T-cell (primary cell): ENCODE results near the gene SIRT7. TPM values are rescaled to one million over a fixed set of nuclear protein-coding genes. Genes with fewer than 3 reads are reported as not detected.

Experiments used
- ATAC-seq, 4 experiments: fragments of 200-7000 bp in 3 of 4; fragments of 150-1000 bp in 1 of 4; cut with Tn5 transposase; replicated peaks in 1 of 4; 1 replicate in 3 of 4; 2 replicates in 1 of 4; pipeline ENCODE4 v1.10.0; 2021; ENCODE audit warnings: moderate library complexity in 3 of 4, mild to moderate bottlenecking in 2 of 4, moderate number of reproducible peaks in 1 of 4
- CTCF ChIA-PET, 2 donors: fragments of 300-600 bp; sonication (Branson Sonifier 250); formaldehyde crosslinking; loops; one replicate each; lab custom pipeline; 2022; ENCODE audit warnings: antibody characterized with exemption in 2 of 2; lab: Charles Lee
- POLR2A ChIA-PET, 2 donors: fragments of 300-600 bp; sonication (Branson Sonifier 250); formaldehyde crosslinking; loops; one replicate each; lab custom pipeline; 2022; ENCODE audit warnings: antibody characterized with exemption in 2 of 2; lab: Charles Lee
- DNase-seq, 35 experiments: peaks; one replicate each; pipeline versions ENCODE4 v3.0.0 to v3.0.0-alpha.2; 2013 to 2023
- H3K27ac ChIP-seq: one replicate; pipeline ENCODE4 v1.5.1; 2013; ENCODE audit warnings: low read length
- H3K27me3 ChIP-seq, 2 experiments: replicated peaks in 1 of 2; 1 replicate in 1 of 2; 2 replicates in 1 of 2; pipeline versions ENCODE4 v1.6.1 to v1.7.0; 2013; ENCODE audit warnings: low read length in 1 of 2, mixed read lengths in 1 of 2; ENCODE audit not compliant: control insufficient read depth in 2 of 2, insufficient read depth in 2 of 2; ENCODE audit errors: extremely low read depth in 1 of 2
- H3K36me3 ChIP-seq, 2 donors: 1 replicate in 1 of 2; 2 replicates in 1 of 2; pipeline versions ENCODE4 v1.6.1 to v1.7.0; 2013; ENCODE audit warnings: low read length in 1 of 2; ENCODE audit not compliant: control insufficient read depth in 2 of 2, insufficient read depth in 1 of 2; ENCODE audit errors: extremely low read depth in 1 of 2
- H3K4me1 ChIP-seq, 2 experiments: 1 replicate in 1 of 2; 2 replicates in 1 of 2; pipeline versions ENCODE4 v1.6.1 to v1.7.0; 2013; ENCODE audit warnings: low read length in 2 of 2, mixed read lengths in 1 of 2; ENCODE audit not compliant: insufficient read depth in 2 of 2, control insufficient read depth in 1 of 2; ENCODE audit errors: extremely low read depth in 1 of 2
- H3K4me3 ChIP-seq, 2 donors: 1 replicate in 1 of 2; 2 replicates in 1 of 2; pipeline versions ENCODE4 v1.5.1 to v1.7.0; 2013; ENCODE audit warnings: mild to moderate bottlenecking in 2 of 2, low read length in 1 of 2, moderate library complexity in 1 of 2; ENCODE audit not compliant: control insufficient read depth in 1 of 2; ENCODE audit errors: extremely low read depth in 1 of 2
- H3K9me3 ChIP-seq: 2 replicates; pipeline ENCODE4 v1.7.0; 2013
- H3K27ac Mint-ChIP-seq, 2 donors: one replicate each; pipeline ENCODE4 v1.8.0; 2020 to 2021; ENCODE audit warnings: mild to moderate bottlenecking in 2 of 2, mixed read lengths in 2 of 2
- H3K27me3 Mint-ChIP-seq, 2 donors: one replicate each; pipeline ENCODE4 v1.8.0; 2021 to 2022; ENCODE audit warnings: mixed read lengths in 2 of 2
- H3K36me3 Mint-ChIP-seq: one replicate; pipeline ENCODE4 v1.8.0; 2021; ENCODE audit warnings: mixed read lengths
- H3K4me1 Mint-ChIP-seq, 3 donors: one replicate each; pipeline ENCODE4 v1.8.0; 2020 to 2022; ENCODE audit warnings: mixed read lengths in 3 of 3, mild to moderate bottlenecking in 1 of 3
- H3K4me3 Mint-ChIP-seq, 3 donors: one replicate each; pipeline ENCODE4 v1.8.0; 2020 to 2022; ENCODE audit warnings: mild to moderate bottlenecking in 3 of 3, mixed read lengths in 3 of 3, moderate library complexity in 3 of 3
- H3K9me3 Mint-ChIP-seq, 3 donors: one replicate each; pipeline ENCODE4 v1.8.0; 2020 to 2022; ENCODE audit warnings: mixed read lengths in 3 of 3
- WGBS: methylation state at CpG from one replicate; pipeline ENCODE4 v1.1.5; 2013; ENCODE audit warnings: missing lambda C conversion rate; ENCODE audit not compliant: insufficient coverage; 5-methylcytosine and 5-hydroxymethylcytosine counted together
- total RNA-seq, 35 experiments: library from RNA in 6 of 35; stranded (reverse) in 6 of 35; fragments of 120-200 nt in 1 of 35; gene quantifications; one replicate each; pipeline versions ENCODE4 v1.2.1 to v1.2.4 and lab custom pipeline; 2013 to 2026

Gene SIRT7
- 10 to 100 TPM; 54.3 to 96.2 (median 77.4) TPM for total RNA-seq
- total RNA-seq (2013) = 34.4 TPM
- 36.3 to 83.0 (median 62.2) reads per million in 29 experiments for total RNA-seq (lab: John Stamatoyannopoulos, UW)

GRCh38 chr17:81917565-81918332 is at the start of gene SIRT7:
TSS of gene SIRT7 (minus strand) at chr17:81918176. CDS start at chr17:81918131, 45 bp downstream.
- DNase-seq = peak; percentile 61 to 95 (median 77)
- H3K4me3 Mint-ChIP-seq = peak within 1 kb of the TSS; percentile 83 to 88 (median 85)
- H3K9me3 Mint-ChIP-seq = no peaks in the 10 kb centered on the region
- ATAC-seq = peak; percentile 86 to 90 (median 89)
- no peaks in the 10 kb centered on the region for H3K9me3 ChIP-seq
- H3K27me3 Mint-ChIP-seq = no peaks in the 10 kb centered on the region
- peaks cover 26 to 36% (median 29%) of the 10 kb centered on the region in 3 donors for H3K4me1 Mint-ChIP-seq
- peaks cover 22 to 34% of the 10 kb centered on the region in 2 donors for H3K36me3 ChIP-seq
- H3K36me3 Mint-ChIP-seq = peaks cover 20% of the 10 kb centered on the region
- peak within 1 kb of the TSS; percentile 63 for H3K27ac ChIP-seq
- ChIA-PET POLR2A (no interaction called here), CTCF (no interaction called here)
- peaks cover 12 to 30% of the 10 kb centered on the region in 2 experiments for H3K4me1 ChIP-seq
- under 1% methylated on average over 77 of the region's 94 CpGs for WGBS
- no peaks in the 10 kb centered on the region for H3K27me3 ChIP-seq
- H3K4me3 ChIP-seq = peak within 1 kb of the TSS; percentile 61 to 80
- H3K27ac Mint-ChIP-seq = peak within 1 kb of the TSS; percentile 86 to 87

- CTCF ChIA-PET = interaction anchor here in 1 of 2 donors (1.5 kb wide), 1 partner anchor 53 kb away, joined by 5 read pairs; no protein-coding TSS in a partner anchor
- 80% methylated on average over 3 of the region's 5 CpGs for WGBS
- Histone ChIP-seq H3K36me3 (no peaks in the 10 kb centered on the region), H3K4me1 (peaks cover 12 to 47% of the 10 kb centered on the region in 2 experiments), H3K27ac (peak overlapping the region; percentile 29), H3K9me3 (no peaks in the 10 kb centered on the region), H3K4me3 (peak overlapping the region; percentile 49 to 54), H3K27me3 (peaks cover 0 to 33% of the 10 kb centered on the region in 2 experiments)
- Mint-ChIP-seq H3K27ac (peak overlapping the region in 1 of 2 donors; percentile 28), H3K4me1 (peaks cover 18 to 28% (median 24%) of the 10 kb centered on the region in 3 donors), H3K27me3 (peaks cover 0 to 18% of the 10 kb centered on the region in 2 donors), H3K36me3 (no peaks in the 10 kb centered on the region), H3K9me3 (no peaks in the 10 kb centered on the region), H3K4me3 (peak overlapping the region in 2 of 3 donors; percentile 61 to 71)
- POLR2A ChIA-PET = no interaction called here
- DNase-seq (no peak), ATAC-seq (no peak)
Measured at GRCh38 chr17:81967244-81967532, 49.2 kb upstream of the SIRT7 start.

GRCh38 chr17:81966343-81967243 is 48.6 kb upstream of the SIRT7 start:
- H3K27ac Mint-ChIP-seq = no peak overlapping the region
- peaks cover 0 to 20% of the 10 kb centered on the region in 2 donors for H3K27me3 Mint-ChIP-seq
- peak overlapping the region in 2 of 3 donors; percentile 28 to 71 for H3K4me3 Mint-ChIP-seq
- Histone ChIP-seq H3K27me3 (peaks cover 0 to 39% of the 10 kb centered on the region in 2 experiments), H3K9me3 (no peaks in the 10 kb centered on the region), H3K36me3 (no peaks in the 10 kb centered on the region), H3K4me3 (peak overlapping the region in 1 of 2 donors; percentile 49), H3K27ac (no peak overlapping the region), H3K4me1 (peaks cover 12 to 53% of the 10 kb centered on the region in 2 experiments)
- ChIA-PET CTCF (interaction anchor here in 1 of 2 donors (1.5 kb wide), 1 partner anchor 53 kb away, joined by 5 read pairs; no protein-coding TSS in a partner anchor), POLR2A (no interaction called here)
- H3K36me3 Mint-ChIP-seq = no peaks in the 10 kb centered on the region
- WGBS = 78% methylated on average over 34 of the region's 41 CpGs
- ATAC-seq (no peak), DNase-seq (no peak)
- H3K4me1 Mint-ChIP-seq = peaks cover 18 to 29% (median 24%) of the 10 kb centered on the region in 3 donors
- H3K9me3 Mint-ChIP-seq = no peaks in the 10 kb centered on the region

GRCh38 chr17:81964081-81964849 is 46.3 kb upstream of the SIRT7 start:
- no peak overlapping the region for H3K27ac Mint-ChIP-seq
- POLR2A ChIA-PET = no interaction called here
- H3K4me1 ChIP-seq = peaks cover 16 to 59% of the 10 kb centered on the region in 2 experiments

GRCh38 chr17:81962499-81963441 is 44.8 kb upstream of the SIRT7 start:
- DNase-seq (no peak), ATAC-seq (no peak)
- Mint-ChIP-seq H3K36me3 (no peaks in the 10 kb centered on the region), H3K4me3 (peak overlapping the region; percentile 21 to 37 (median 30)), H3K4me1 (peaks cover 0 to 18% (median 6%) of the 10 kb centered on the region in 3 donors), H3K27me3 (peaks cover 0 to 31% of the 10 kb centered on the region in 2 donors), H3K27ac (peak overlapping the region in 1 of 2 donors; percentile 36), H3K9me3 (no peaks in the 10 kb centered on the region)
- H3K27ac ChIP-seq = no peak overlapping the region
- H3K27me3 ChIP-seq = peaks cover 5 to 63% of the 10 kb centered on the region in 2 experiments
- H3K4me1 ChIP-seq = peaks cover 11 to 49% of the 10 kb centered on the region in 2 experiments
- 89% methylated on average over 29 of the region's 37 CpGs for WGBS
- H3K4me3 ChIP-seq = no peak overlapping the region
- H3K9me3 ChIP-seq = no peaks in the 10 kb centered on the region
- ChIA-PET POLR2A (no interaction called here), CTCF (no interaction called here)
- no peaks in the 10 kb centered on the region for H3K36me3 ChIP-seq

More at GRCh38 chr17:81964081-81964849, 46.3 kb upstream of the SIRT7 start:
- Histone ChIP-seq H3K27ac (no peak overlapping the region), H3K4me3 (no peak overlapping the region), H3K36me3 (no peaks in the 10 kb centered on the region), H3K27me3 (peaks cover 0 to 48% of the 10 kb centered on the region in 2 experiments), H3K9me3 (no peaks in the 10 kb centered on the region)
- CTCF ChIA-PET = interaction anchor here in 1 of 2 donors (0.5 kb wide), 1 partner anchor 9 kb away, joined by 4 read pairs; no protein-coding TSS in a partner anchor
- H3K27me3 Mint-ChIP-seq = peaks cover 0 to 20% of the 10 kb centered on the region in 2 donors
- no peaks in the 10 kb centered on the region for H3K9me3 Mint-ChIP-seq
- peaks cover 13 to 24% (median 20%) of the 10 kb centered on the region in 3 donors for H3K4me1 Mint-ChIP-seq
- 88% methylated on average over 16 of the region's 22 CpGs for WGBS
- no peaks in the 10 kb centered on the region for H3K36me3 Mint-ChIP-seq
- no peak for DNase-seq
- H3K4me3 Mint-ChIP-seq = no peak overlapping the region
- ATAC-seq = no peak
